ENCODE results near the gene CHAT. TPM values are rescaled to one million over a fixed set of nuclear protein-coding genes. Genes with fewer than 3 reads are reported as not detected.

The CHAT gene
- total RNA-seq, 1 donor from 2014 or later = not detected

- H3K36me3 Mint-ChIP-seq = no peaks in the 10 kb centered on the region
- peak in 1 of 2 experiments; percentile 14 for DNase-seq (ENCODE audit: low spot score in 2 of 2, unreplicated experiment in 2 of 2)
- H3K4me3 Mint-ChIP-seq = no peak overlapping the region
- peaks cover 5% of the 10 kb centered on the region for H3K9me3 Mint-ChIP-seq
- H3K4me1 Mint-ChIP-seq = no peaks in the 10 kb centered on the region
- no peak overlapping the region for H3K27ac Mint-ChIP-seq
- peaks cover 71% of the 10 kb centered on the region for H3K27me3 Mint-ChIP-seq (ENCODE audit: low read depth)
- no peak for TF ChIP-seq CTCF (IDR thresholded peaks at IDR 0.05; ENCODE audit: unreplicated experiment)
Observed at GRCh38 chr10:49666054-49666615, 52.3 kb downstream of the CHAT start.

GRCh38 chr10:49666685-49667084, 52.8 kb downstream of the CHAT start:
- no peak for TF ChIP-seq CTCF (IDR thresholded peaks at IDR 0.05; ENCODE audit: unreplicated experiment)
- Mint-ChIP-seq H3K4me3 (no peak overlapping the region), H3K9me3 (peaks cover 11% of the 10 kb centered on the region), H3K27ac (no peak overlapping the region), H3K4me1 (no peaks in the 10 kb centered on the region), H3K27me3 (ENCODE audit: low read depth) (peaks cover 72% of the 10 kb centered on the region), H3K36me3 (no peaks in the 10 kb centered on the region)
- peak in 1 of 2 experiments; percentile 13 for DNase-seq (ENCODE audit: low spot score in 2 of 2, unreplicated experiment in 2 of 2)

- Mint-ChIP-seq H3K4me1 (no peaks in the 10 kb centered on the region), H3K36me3 (no peaks in the 10 kb centered on the region), H3K27me3 (ENCODE audit: low read depth) (peaks cover 78% of the 10 kb centered on the region), H3K27ac (no peak overlapping the region), H3K9me3 (peaks cover 13% of the 10 kb centered on the region), H3K4me3 (no peak overlapping the region)
- peak in 1 of 2 experiments; percentile 10 for DNase-seq (ENCODE audit: low spot score in 2 of 2, unreplicated experiment in 2 of 2)
- TF ChIP-seq CTCF (IDR thresholded peaks at IDR 0.05; ENCODE audit: unreplicated experiment) = no peak
Observed at GRCh38 chr10:49667991-49668390, 54.2 kb downstream of the CHAT start.

- H3K4me3 Mint-ChIP-seq = no peak overlapping the region
- no peak for DNase-seq (ENCODE audit: low spot score in 2 of 2, unreplicated experiment in 2 of 2)
- peaks cover 13% of the 10 kb centered on the region for H3K9me3 Mint-ChIP-seq
- H3K27ac Mint-ChIP-seq = no peak overlapping the region
- H3K4me1 Mint-ChIP-seq = no peaks in the 10 kb centered on the region
- peaks cover 84% of the 10 kb centered on the region for H3K27me3 Mint-ChIP-seq (ENCODE audit: low read depth)
- no peaks in the 10 kb centered on the region for H3K36me3 Mint-ChIP-seq
- TF ChIP-seq CTCF (IDR thresholded peaks at IDR 0.05; ENCODE audit: unreplicated experiment) = no peak
Observed at GRCh38 chr10:49668684-49669083, 54.8 kb downstream of the CHAT start.

- no peak for TF ChIP-seq CTCF (IDR thresholded peaks at IDR 0.05; ENCODE audit: unreplicated experiment)
- Mint-ChIP-seq H3K27me3 (ENCODE audit: low read depth) (peaks cover 81% of the 10 kb centered on the region), H3K36me3 (no peaks in the 10 kb centered on the region), H3K27ac (no peak overlapping the region), H3K9me3 (peaks cover 34% of the 10 kb centered on the region), H3K4me1 (peaks cover 4% of the 10 kb centered on the region), H3K4me3 (peak overlapping the region; percentile 52)
- DNase-seq (ENCODE audit: low spot score in 2 of 2, unreplicated experiment in 2 of 2) = no peak
Observed at GRCh38 chr10:49678827-49679479, 65.1 kb downstream of the CHAT start.
